Esophagus (tissue), 2 donors: Measurements from ENCODE around the gene CNPY1. TPM values are rescaled to one million over a fixed set of nuclear protein-coding genes. Genes with fewer than 3 reads are reported as not detected.

ENCODE experiments used
- H3K27ac ChIP-seq, 2 donors: one replicate each; pipeline ENCODE4 v1.5.1; 2013; ENCODE audit warnings: low read depth in 2 of 2, mild to moderate bottlenecking in 2 of 2, inconsistent platforms in 1 of 2, low read length in 1 of 2, moderate library complexity in 1 of 2
- H3K27me3 ChIP-seq, 2 donors: one replicate each; pipeline ENCODE4 v1.6.1; 2013; ENCODE audit warnings: low read length in 2 of 2, control low read depth in 1 of 2, mild to moderate bottlenecking in 1 of 2; ENCODE audit not compliant: insufficient read depth in 2 of 2, control insufficient read depth in 1 of 2
- H3K36me3 ChIP-seq, 2 donors: one replicate each; pipeline ENCODE4 v1.6.1; 2013; ENCODE audit warnings: low read length in 1 of 2; ENCODE audit not compliant: control insufficient read depth in 2 of 2, insufficient read depth in 2 of 2
- H3K4me1 ChIP-seq, 2 donors: one replicate each; pipeline ENCODE4 v1.6.1; 2013; ENCODE audit warnings: low read length in 1 of 2; ENCODE audit not compliant: control insufficient read depth in 2 of 2, insufficient read depth in 2 of 2
- H3K4me3 ChIP-seq, 2 donors: one replicate each; pipeline ENCODE4 v1.5.1; 2013; ENCODE audit warnings: low read length in 2 of 2, mild to moderate bottlenecking in 2 of 2, low read depth in 1 of 2, moderate library complexity in 1 of 2
- H3K9me3 ChIP-seq, 2 donors: one replicate each; pipeline ENCODE4 v1.6.1; 2013; ENCODE audit warnings: mild to moderate bottlenecking in 2 of 2, low read depth in 1 of 2, low read length in 1 of 2, moderate library complexity in 1 of 2; ENCODE audit not compliant: control insufficient read depth in 2 of 2, insufficient read depth in 1 of 2
- WGBS, 2 donors: extraction: QIAGEN DNeasy Blood & Tissue Kit; methylation state at CpG; one replicate each; pipeline ENCODE4 v1.1.7; 2013; 5-methylcytosine and 5-hydroxymethylcytosine counted together
- polyA plus RNA-seq, 2 donors: library from polyadenylated mRNA; stranded (reverse); fragments of 200-250 nt; gene quantifications; one replicate each; pipeline ENCODE4 v1.2.3, GENCODE V29; 2013
- donor health status: healthy with polysubstance abuse.
- donor health status: Bipolar disorder and iron deficiency.

CNPY1 gene
- polyA plus RNA-seq, 2 donors: not detected

DNA sequence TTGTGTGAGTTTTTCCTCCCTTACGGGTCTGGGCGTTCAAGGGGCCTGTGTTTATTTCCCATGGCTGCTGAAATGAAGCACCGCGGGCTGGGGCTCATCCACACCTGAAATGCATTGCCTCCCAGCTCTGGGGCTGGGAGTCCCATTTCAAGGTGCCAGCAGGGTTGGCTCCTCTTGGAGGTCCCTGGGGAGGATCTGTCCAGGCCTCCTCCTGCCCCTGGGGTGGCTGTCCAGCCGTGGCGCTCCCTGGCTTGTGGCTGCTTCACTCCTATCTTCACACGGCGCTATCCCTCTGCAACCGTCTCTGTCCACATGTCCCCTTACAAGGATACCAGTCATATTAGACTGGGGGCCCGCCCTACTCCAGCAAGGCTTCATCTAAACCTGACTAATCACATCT, 41.1 kb upstream of the CNPY1 start:
- Histone ChIP-seq H3K4me1 (peaks cover 0 to 8% of the 10 kb centered on the region in 2 donors), H3K27ac (no peak overlapping the region), H3K27me3 (no peaks in the 10 kb centered on the region), H3K9me3 (no peaks in the 10 kb centered on the region), H3K4me3 (no peak overlapping the region), H3K36me3 (no peaks in the 10 kb centered on the region)
- WGBS, 2 donors: 89 to 93% methylated on average over 10 of the region's 10 CpGs

DNA sequence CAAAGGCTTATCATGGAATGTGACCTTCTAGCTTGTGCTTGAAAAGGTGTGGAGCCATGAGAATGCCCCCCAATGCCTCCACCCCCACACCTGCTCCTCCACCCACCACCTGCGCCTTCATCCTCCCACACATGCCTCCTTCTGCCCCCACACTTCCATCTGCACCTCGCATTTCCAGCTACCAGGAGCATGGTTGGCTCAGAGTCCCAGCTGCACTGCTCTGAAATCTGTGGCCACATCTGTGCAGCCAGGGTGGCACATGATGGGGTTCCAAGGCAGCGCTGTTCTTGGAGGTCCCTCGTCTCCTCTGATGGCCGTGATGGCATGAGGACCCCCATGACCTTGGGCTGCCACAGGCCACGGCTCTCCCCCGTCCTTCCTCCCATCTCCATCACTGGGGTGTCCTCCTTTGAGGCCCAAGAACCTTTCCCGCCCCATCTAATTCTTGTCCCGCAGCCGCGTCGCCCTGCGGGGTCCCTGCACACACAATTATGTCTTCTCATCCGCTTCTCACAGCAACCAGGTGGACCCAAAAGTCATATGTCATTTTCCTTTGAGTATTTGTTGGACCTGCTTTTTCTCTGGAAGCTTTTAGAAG, 40.6 kb upstream of the CNPY1 start:
- Histone ChIP-seq H3K9me3 (no peaks in the 10 kb centered on the region), H3K4me1 (peaks cover 0 to 8% of the 10 kb centered on the region in 2 donors), H3K27ac (no peak overlapping the region), H3K27me3 (no peaks in the 10 kb centered on the region), H3K4me3 (no peak overlapping the region), H3K36me3 (no peaks in the 10 kb centered on the region)
- 93% methylated on average over 14 of the region's 14 CpGs for WGBS, 2 donors

DNA sequence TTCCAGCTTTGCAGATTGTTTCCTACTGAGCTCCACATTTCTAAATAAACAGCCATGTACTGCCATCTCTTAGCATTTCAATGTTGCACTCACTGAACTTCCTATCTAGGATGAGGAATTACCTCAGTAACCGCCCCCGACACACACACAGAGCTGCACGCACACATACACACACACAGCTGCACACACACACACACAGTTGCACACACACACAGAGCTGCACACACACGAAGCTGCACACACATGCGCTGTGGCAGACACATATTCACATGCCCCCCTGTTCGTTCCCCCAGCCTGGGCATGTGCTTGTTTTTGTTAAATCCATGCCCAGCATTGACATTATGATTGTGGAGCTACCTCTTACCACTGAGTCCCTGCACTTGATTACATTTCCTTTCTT, 39.6 kb upstream of the CNPY1 start:
- WGBS, 2 donors: 54 to 64% methylated on average over 6 of the region's 6 CpGs

GRCh38 chr7:155585532-155585895, 39.2 kb upstream of the CNPY1 start:
- 80% methylated on average over 8 of the region's 8 CpGs for WGBS, 2 donors
- Histone ChIP-seq H3K9me3 (no peaks in the 10 kb centered on the region), H3K4me3 (no peak overlapping the region), H3K4me1 (peaks cover 0 to 2% of the 10 kb centered on the region in 2 donors), H3K27ac (no peak overlapping the region), H3K27me3 (no peaks in the 10 kb centered on the region), H3K36me3 (no peaks in the 10 kb centered on the region)

More for the DNA sequence above, 39.6 kb upstream of the CNPY1 start:
- Histone ChIP-seq H3K9me3 (no peaks in the 10 kb centered on the region), H3K27ac (no peak overlapping the region), H3K36me3 (no peaks in the 10 kb centered on the region), H3K4me1 (peaks cover 0 to 5% of the 10 kb centered on the region in 2 donors), H3K27me3 (no peaks in the 10 kb centered on the region), H3K4me3 (no peak overlapping the region)

- Histone ChIP-seq H3K4me1 (peaks cover 0 to 2% of the 10 kb centered on the region in 2 donors), H3K4me3 (no peak overlapping the region), H3K9me3 (no peaks in the 10 kb centered on the region), H3K27ac (no peak overlapping the region), H3K27me3 (no peaks in the 10 kb centered on the region), H3K36me3 (no peaks in the 10 kb centered on the region)
- WGBS, 2 donors: 36 to 41% methylated on average over 17 of the region's 17 CpGs
These were observed 38.6 kb upstream of the CNPY1 start for GRCh38 chr7:155584763-155585531.

DNA sequence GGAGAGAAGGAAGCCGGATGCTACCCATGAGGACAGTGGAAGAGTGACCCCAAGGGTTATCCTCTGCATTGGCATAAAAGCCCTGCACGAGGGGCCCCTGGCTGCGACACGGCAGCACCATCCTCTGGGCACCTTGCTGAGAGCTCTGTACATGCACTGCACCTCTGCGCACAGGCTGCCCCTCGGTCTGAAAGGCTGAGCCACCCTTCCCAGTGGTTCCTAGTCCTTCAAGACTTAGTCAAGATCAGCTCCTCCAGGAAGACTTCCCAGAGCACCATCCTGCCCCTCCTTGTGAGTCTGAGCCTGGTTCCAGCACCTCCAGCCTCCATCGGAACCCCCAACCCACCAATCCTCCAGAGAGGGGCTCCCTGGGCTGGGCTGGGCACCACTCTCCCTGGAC, 37.9 kb upstream of the CNPY1 start:
- 89 to 90% methylated on average over 7 of the region's 7 CpGs for WGBS, 2 donors
- H3K27me3 ChIP-seq: no peaks in the 10 kb centered on the region
- H3K4me1 ChIP-seq: peaks cover 0 to 2% of the 10 kb centered on the region in 2 donors
- H3K36me3 ChIP-seq: no peaks in the 10 kb centered on the region
- H3K9me3 ChIP-seq: no peaks in the 10 kb centered on the region
- H3K27ac ChIP-seq: no peak overlapping the region
- no peak overlapping the region for H3K4me3 ChIP-seq

DNA sequence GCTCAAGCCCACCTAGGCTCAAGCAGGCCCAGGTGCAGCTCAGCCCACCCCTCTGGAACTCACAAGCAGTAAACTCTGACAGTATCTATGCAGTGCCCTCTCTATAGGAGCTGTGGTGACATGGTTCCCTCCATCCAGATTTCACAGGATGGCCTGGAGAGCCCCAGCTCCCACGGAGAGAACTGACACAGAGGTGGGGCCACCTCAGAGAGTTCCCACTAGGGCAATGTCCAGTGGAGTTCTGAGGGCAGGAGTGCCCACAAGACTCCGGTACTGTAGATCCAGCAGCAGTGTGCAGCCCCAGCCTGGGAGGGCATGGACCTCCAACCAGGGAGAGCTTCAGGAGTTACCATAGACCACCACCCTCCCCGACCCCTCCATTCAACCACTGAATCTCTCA, 37.3 kb upstream of the CNPY1 start:
- H3K9me3 ChIP-seq: no peaks in the 10 kb centered on the region
- H3K36me3 ChIP-seq: no peaks in the 10 kb centered on the region
- no peaks in the 10 kb centered on the region for H3K27me3 ChIP-seq
- H3K4me1 ChIP-seq: peaks cover 0 to 2% of the 10 kb centered on the region in 2 donors
- 87% methylated on average over 3 of the region's 3 CpGs for WGBS, 2 donors
- no peak overlapping the region for H3K4me3 ChIP-seq
- H3K27ac ChIP-seq: no peak overlapping the region

DNA sequence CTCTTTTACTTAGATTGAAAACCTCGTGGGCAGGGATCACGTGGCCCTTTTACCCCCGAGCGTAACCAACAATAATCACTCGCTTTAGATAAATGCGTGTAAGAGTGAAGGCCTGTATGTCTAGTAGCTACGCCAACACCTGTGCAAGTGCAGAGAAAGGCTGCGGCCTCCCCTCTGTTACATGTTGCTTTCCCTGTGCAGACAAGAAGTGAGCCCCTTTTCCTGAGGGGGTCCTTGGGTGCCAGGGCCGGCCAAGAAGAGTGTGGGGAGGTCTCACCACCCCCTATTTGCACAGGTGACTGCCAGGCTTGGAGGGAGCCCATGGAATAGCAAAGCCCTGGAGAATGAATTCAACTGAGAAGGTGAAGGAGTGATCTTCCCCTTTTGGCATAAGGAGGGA, 35.6 kb upstream of the CNPY1 start:
- Histone ChIP-seq H3K27me3 (no peaks in the 10 kb centered on the region), H3K27ac (no peak overlapping the region), H3K9me3 (peaks cover 0 to 3% of the 10 kb centered on the region in 2 donors), H3K4me1 (peaks cover 0 to 6% of the 10 kb centered on the region in 2 donors), H3K36me3 (no peaks in the 10 kb centered on the region), H3K4me3 (no peak overlapping the region)
- WGBS, 2 donors: 74 to 75% methylated on average over 9 of the region's 9 CpGs

- no peak overlapping the region for H3K27ac ChIP-seq
- H3K36me3 ChIP-seq: no peaks in the 10 kb centered on the region
- no peak overlapping the region for H3K4me3 ChIP-seq
- peaks cover 0 to 5% of the 10 kb centered on the region in 2 donors for H3K9me3 ChIP-seq
- WGBS, 2 donors: 50 to 59% methylated on average over 11 of the region's 11 CpGs
- no peaks in the 10 kb centered on the region for H3K27me3 ChIP-seq
- H3K4me1 ChIP-seq: peaks cover 0 to 10% of the 10 kb centered on the region in 2 donors
These were observed 34.9 kb upstream of the CNPY1 start for GRCh38 chr7:155581107-155581830.
